ENCODE measurements around the gene KMT2A. TPM values are rescaled to one million over a fixed set of nuclear protein-coding genes. Genes with fewer than 3 reads are reported as not detected.

Gene KMT2A
- total RNA-seq = 64.7 TPM
- long read RNA-seq, full-length matches to known transcripts = 5 of 26 reads
- long read RNA-seq, partial matches to known transcripts = 5 of 26 reads
- long read RNA-seq, other reads (novel, unspliced or antisense) = 16 of 26 reads

- intact Hi-C loops (cut with DNase I) = no loop called here
- Histone ChIP-seq H3K27me3 (no peaks in the 10 kb centered on the region), H3K36me3 (no peaks in the 10 kb centered on the region), H3K4me1 (peaks cover 31% of the 10 kb centered on the region), H3K27ac (peak within 1 kb of the TSS; percentile 78), H3K9me3 (no peaks in the 10 kb centered on the region), H3K4me3 (peak within 1 kb of the TSS; percentile 94)
- DNase-seq (peak; percentile 99), ATAC-seq (peak; percentile 97)
- no peak for TF ChIP-seq CTCF (IDR thresholded peaks at IDR 0.05)
These were observed at the start of gene KMT2A for GRCh38 chr11:118435893-118436624. KMT2A (plus strand) TSS chr11:118436492; CDS start chr11:118436513, 21 bp downstream.

- Histone ChIP-seq H3K27me3 (no peaks in the 10 kb centered on the region), H3K9me3 (no peaks in the 10 kb centered on the region), H3K4me3 (no peak overlapping the region), H3K4me1 (no peaks in the 10 kb centered on the region), H3K36me3 (peaks cover 73% of the 10 kb centered on the region), H3K27ac (no peak overlapping the region)
- TF ChIP-seq CTCF (IDR thresholded peaks at IDR 0.05) = no peak
- ATAC-seq (no peak), DNase-seq (no peak)
- intact Hi-C loops (cut with DNase I) = no loop called here
These were observed 40.2 kb upstream of the KMT2A start for GRCh38 chr11:118396097-118396501.

GRCh38 chr11:118397448-118397847 lies 38.8 kb upstream of the KMT2A start:
- no peaks in the 10 kb centered on the region for H3K27me3 ChIP-seq
- no peak for ATAC-seq
- H3K9me3 ChIP-seq = no peaks in the 10 kb centered on the region
- no peak overlapping the region for H3K4me3 ChIP-seq
- no peak for DNase-seq
- peaks cover 60% of the 10 kb centered on the region for H3K36me3 ChIP-seq
- intact Hi-C loops (cut with DNase I) = no loop called here
- no peak overlapping the region for H3K27ac ChIP-seq
- peaks cover 1% of the 10 kb centered on the region for H3K4me1 ChIP-seq
- TF ChIP-seq CTCF (IDR thresholded peaks at IDR 0.05) = no peak

GRCh38 chr11:118398791-118399559 lies 37.3 kb upstream of the KMT2A start:
- intact Hi-C loops (cut with DNase I) = no loop called here
- H3K27me3 ChIP-seq = no peaks in the 10 kb centered on the region
- H3K4me3 ChIP-seq = no peak overlapping the region
- H3K4me1 ChIP-seq = peaks cover 14% of the 10 kb centered on the region
- no peak for TF ChIP-seq CTCF (IDR thresholded peaks at IDR 0.05)
- H3K36me3 ChIP-seq = peaks cover 45% of the 10 kb centered on the region
- DNase-seq (no peak), ATAC-seq (no peak)
- H3K27ac ChIP-seq = no peak overlapping the region
- no peaks in the 10 kb centered on the region for H3K9me3 ChIP-seq

GRCh38 chr11:118401151-118401879 lies 35.0 kb upstream of the KMT2A start, which contains the start of gene ATP5MG:
ATP5MG (plus strand) TSS chr11:118401606; CDS start chr11:118401666, 60 bp downstream.
- peak within 1 kb of the TSS; percentile 91 for H3K27ac ChIP-seq
- no peaks in the 10 kb centered on the region for H3K27me3 ChIP-seq
- peak; percentile 95 for DNase-seq
- intact Hi-C loops (cut with DNase I) = no loop called here
- H3K36me3 ChIP-seq = peaks cover 31% of the 10 kb centered on the region
- H3K9me3 ChIP-seq = no peaks in the 10 kb centered on the region
- TF ChIP-seq CTCF (IDR thresholded peaks at IDR 0.05) = no peak
- peak within 1 kb of the TSS; percentile 91 for H3K4me3 ChIP-seq
- H3K4me1 ChIP-seq = peaks cover 22% of the 10 kb centered on the region
- peak; percentile 93 for ATAC-seq
